ENCODE results near the gene GNPDA1.

- TF ChIP-seq POLR2A (IDR thresholded peaks at IDR 0.05) (peak; percentile 35 to 58), CTCF (IDR thresholded peaks at IDR 0.05) (no peak)
Measured at GRCh38 chr5:142024771-142025304, 12.0 kb upstream of the GNPDA1 start.
